Mesenchymal stem cell (in vitro differentiated cells and primary cell): ENCODE results near the gene PLCB3.

ENCODE experiments used
- DNase-seq: peaks from one replicate; pipeline ENCODE4 v3.0.0-alpha.2; 2013
- H2AFZ ChIP-seq: one replicate; pipeline ENCODE4 v1.6.1; 2013; ENCODE audit warnings: low read depth, mild to moderate bottlenecking, control low read depth, inconsistent platforms, low read length, moderate library complexity
- H2AK5ac ChIP-seq: 2 replicates; pipeline ENCODE4 v1.6.1; 2013; ENCODE audit warnings: low read length, moderate library complexity, mild to moderate bottlenecking, inconsistent platforms; ENCODE audit not compliant: severe bottlenecking
- H2BK120ac ChIP-seq: one replicate; pipeline ENCODE4 v1.6.1; 2013; ENCODE audit warnings: low read depth, mild to moderate bottlenecking, inconsistent platforms, low read length, moderate library complexity
- H2BK12ac ChIP-seq, 2 experiments: one replicate each; pipeline ENCODE4 v1.6.1; 2013; ENCODE audit warnings: inconsistent platforms in 2 of 2, low read length in 2 of 2, mild to moderate bottlenecking in 2 of 2, moderate library complexity in 2 of 2, control low read depth in 1 of 2
- H2BK15ac ChIP-seq: one replicate; pipeline ENCODE4 v1.6.1; 2013; ENCODE audit warnings: mild to moderate bottlenecking, low read depth, inconsistent platforms; ENCODE audit not compliant: poor library complexity, severe bottlenecking
- H2BK5ac ChIP-seq: 2 replicates; pipeline ENCODE4 v1.6.1; 2013; ENCODE audit warnings: low read depth, mild to moderate bottlenecking, low read length, control low read depth, inconsistent platforms; ENCODE audit not compliant: poor library complexity, severe bottlenecking
- H3K14ac ChIP-seq, 2 experiments: one replicate each; pipeline ENCODE4 v1.6.1; 2013; ENCODE audit warnings: inconsistent platforms in 2 of 2, low read length in 2 of 2, control low read depth in 1 of 2, mild to moderate bottlenecking in 1 of 2, moderate library complexity in 1 of 2
- H3K18ac ChIP-seq, 2 experiments: one replicate each; pipeline ENCODE4 v1.6.1; 2013; ENCODE audit warnings: inconsistent platforms in 2 of 2, low read length in 2 of 2, control low read depth in 1 of 2, low read depth in 1 of 2, mild to moderate bottlenecking in 1 of 2
- H3K23ac ChIP-seq, 2 experiments: one replicate each; pipeline ENCODE4 v1.6.1; 2013; ENCODE audit warnings: inconsistent platforms in 2 of 2, low read length in 2 of 2, mild to moderate bottlenecking in 2 of 2, moderate library complexity in 2 of 2, control low read depth in 1 of 2
- H3K27ac ChIP-seq: 2 replicates; pipeline ENCODE4 v1.5.1; 2013; ENCODE audit warnings: mild to moderate bottlenecking, moderate library complexity, low read length, control low read depth, inconsistent platforms; ENCODE audit not compliant: poor library complexity, severe bottlenecking
- H3K27me3 ChIP-seq, 2 experiments: 2 replicates each; pipeline versions ENCODE4 v1.6.1 to v1.7.0; 2013; ENCODE audit warnings: low read length in 2 of 2, mild to moderate bottlenecking in 2 of 2, moderate library complexity in 2 of 2, control low read depth in 1 of 2, inconsistent platforms in 1 of 2; ENCODE audit not compliant: control insufficient read depth in 1 of 2, insufficient read depth in 1 of 2
- H3K36me3 ChIP-seq, 2 experiments: 2 replicates each; pipeline versions ENCODE4 v1.6.1 to v1.7.0; 2013; ENCODE audit warnings: low read length in 2 of 2, control low read depth in 1 of 2, inconsistent platforms in 1 of 2, low read depth in 1 of 2, mild to moderate bottlenecking in 1 of 2; ENCODE audit not compliant: insufficient read depth in 2 of 2, control insufficient read depth in 1 of 2
- H3K4ac ChIP-seq, 2 experiments: one replicate each; pipeline ENCODE4 v1.6.1; 2013; ENCODE audit warnings: inconsistent platforms in 2 of 2, low read length in 2 of 2, mild to moderate bottlenecking in 2 of 2, moderate library complexity in 2 of 2, control low read depth in 1 of 2, low read depth in 1 of 2
- H3K4me1 ChIP-seq: 2 replicates; pipeline ENCODE4 v1.6.1; 2013; ENCODE audit warnings: low read depth, low read length, control low read depth; ENCODE audit not compliant: control insufficient read depth, insufficient read depth
- H3K4me2 ChIP-seq: 2 replicates; pipeline ENCODE4 v1.6.1; 2013; ENCODE audit warnings: low read length, mild to moderate bottlenecking, inconsistent platforms; ENCODE audit not compliant: poor library complexity, severe bottlenecking
- H3K4me3 ChIP-seq, 2 experiments: 2 replicates each; pipeline versions ENCODE4 v1.5.1 to v1.7.0; 2013; ENCODE audit warnings: low read length in 2 of 2, mild to moderate bottlenecking in 2 of 2, control low read depth in 1 of 2, low read depth in 1 of 2; ENCODE audit not compliant: insufficient read depth in 1 of 2
- H3K79me1 ChIP-seq: replicated peaks from 2 replicates; pipeline ENCODE4 v1.6.1; 2013; ENCODE audit warnings: mild to moderate bottlenecking, control low read depth, low read length, inconsistent platforms; ENCODE audit not compliant: poor library complexity, severe bottlenecking
- H3K9ac ChIP-seq: 2 replicates; pipeline ENCODE4 v1.7.0; 2013; ENCODE audit warnings: mild to moderate bottlenecking, low read length, moderate library complexity
- H3K9me3 ChIP-seq: 2 replicates; pipeline ENCODE4 v1.7.0; 2013; ENCODE audit warnings: mild to moderate bottlenecking, low read length; ENCODE audit not compliant: control insufficient read depth
- H4K8ac ChIP-seq: one replicate; pipeline ENCODE4 v1.6.1; 2013; ENCODE audit warnings: inconsistent platforms, mild to moderate bottlenecking, low read length, moderate library complexity
- H4K91ac ChIP-seq: one replicate; pipeline ENCODE4 v1.6.1; 2013; ENCODE audit warnings: mild to moderate bottlenecking, low read length, inconsistent platforms
- WGBS: methylation state at CpG from one replicate; pipeline ENCODE4 v1.1.7; 2013; ENCODE audit warnings: mixed read lengths; 5-methylcytosine and 5-hydroxymethylcytosine counted together

Gene PLCB3

GRCh38 chr11:64304032-64304315 is 52.6 kb downstream of the PLCB3 start:
- Histone ChIP-seq H3K23ac (no peak overlapping the region), H2BK15ac (no peak overlapping the region), H3K79me1 (peaks cover 13% of the 10 kb centered on the region), H3K14ac (peak overlapping the region in 1 of 2 experiments; percentile 92), H3K4me2 (no peak overlapping the region), H3K27me3 (peaks cover 15 to 17% of the 10 kb centered on the region in 2 experiments), H3K18ac (peak overlapping the region in 1 of 2 experiments; percentile 62), H3K9ac (peak overlapping the region; percentile 90), H4K8ac (peak overlapping the region; percentile 16), H2BK12ac (peak overlapping the region in 1 of 2 experiments; percentile 64), H3K27ac (no peak overlapping the region), H3K4me3 (peak overlapping the region in 1 of 2 experiments; percentile 80), H3K9me3 (no peaks in the 10 kb centered on the region), H4K91ac (no peak overlapping the region), H2BK120ac (no peak overlapping the region), H3K36me3 (no peaks in the 10 kb centered on the region), H3K4ac (no peak overlapping the region), H3K4me1 (peaks cover 37% of the 10 kb centered on the region), H2AFZ (no peak overlapping the region), H2BK5ac (no peak overlapping the region), H2AK5ac (peak overlapping the region; percentile 49)
- no peak for DNase-seq
- WGBS = 41% methylated on average over 4 of the region's 5 CpGs

GRCh38 chr11:64304316-64305072 is 53.2 kb downstream of the PLCB3 start:
- H4K91ac ChIP-seq = peak overlapping the region; percentile 61
- H2BK15ac ChIP-seq = peak overlapping the region; percentile 64
- H3K23ac ChIP-seq = peak overlapping the region in 1 of 2 experiments; percentile 79
- H3K4me1 ChIP-seq = peaks cover 32% of the 10 kb centered on the region
- peak overlapping the region; percentile 62 to 75 for H3K18ac ChIP-seq
- peak overlapping the region; percentile 74 for H2AFZ ChIP-seq
- H2BK5ac ChIP-seq = no peak overlapping the region
- peak overlapping the region; percentile 36 for H4K8ac ChIP-seq
- peak overlapping the region; percentile 87 for H3K4me2 ChIP-seq
- H3K4ac ChIP-seq = peak overlapping the region in 1 of 2 experiments; percentile 83
- H3K4me3 ChIP-seq = peak overlapping the region; percentile 65 to 80
- H3K14ac ChIP-seq = peak overlapping the region in 1 of 2 experiments; percentile 92
- no peaks in the 10 kb centered on the region for H3K9me3 ChIP-seq
- 1% methylated on average over 46 of the region's 46 CpGs for WGBS
- peak overlapping the region; percentile 90 for H3K9ac ChIP-seq
- peak overlapping the region; percentile 39 for H2BK120ac ChIP-seq
- H2AK5ac ChIP-seq = no peak overlapping the region
- peaks cover 14 to 15% of the 10 kb centered on the region in 2 experiments for H3K27me3 ChIP-seq
- H3K79me1 ChIP-seq = peaks cover 13% of the 10 kb centered on the region
- H2BK12ac ChIP-seq = peak overlapping the region; percentile 41 to 61
- peak; percentile 92 for DNase-seq
- H3K36me3 ChIP-seq = no peaks in the 10 kb centered on the region
- peak overlapping the region; percentile 76 for H3K27ac ChIP-seq

GRCh38 chr11:64305075-64305690 is 53.9 kb downstream of the PLCB3 start, which contains the start of gene ESRRA:
Gene ESRRA (plus strand): TSS chr11:64305524. CDS start chr11:64307180, 1,656 bp downstream.
- WGBS = under 1% methylated on average over 66 of the region's 81 CpGs
- peak within 1 kb of the TSS; percentile 74 for H2AFZ ChIP-seq
- H3K36me3 ChIP-seq = no peaks in the 10 kb centered on the region

More at GRCh38 chr11:64305075-64305690, 53.9 kb downstream of the PLCB3 start, which contains the start of gene ESRRA:
- H3K4me2 ChIP-seq = peak within 1 kb of the TSS; percentile 99
- peak within 1 kb of the TSS; percentile 87 for H4K91ac ChIP-seq
- H3K23ac ChIP-seq = peak within 1 kb of the TSS in 1 of 2 experiments; percentile 79
- H2BK120ac ChIP-seq = peak within 1 kb of the TSS; percentile 64
- H2BK5ac ChIP-seq = no peak within 1 kb of the TSS
- H3K9me3 ChIP-seq = no peaks in the 10 kb centered on the region
- peak within 1 kb of the TSS in 1 of 2 experiments; percentile 96 for H3K14ac ChIP-seq
- H3K4ac ChIP-seq = peak within 1 kb of the TSS; percentile 39 to 83
- H2AK5ac ChIP-seq = peak within 1 kb of the TSS; percentile 27
- peak; percentile 97 for DNase-seq
- peaks cover 13% of the 10 kb centered on the region for H3K79me1 ChIP-seq
- H3K4me3 ChIP-seq = peak within 1 kb of the TSS; percentile 80 to 83
- H2BK15ac ChIP-seq = peak within 1 kb of the TSS; percentile 77
- H3K4me1 ChIP-seq = peaks cover 25% of the 10 kb centered on the region
- H3K27me3 ChIP-seq = peaks cover 7 to 8% of the 10 kb centered on the region in 2 experiments
- peak within 1 kb of the TSS; percentile 93 for H4K8ac ChIP-seq
- H3K27ac ChIP-seq = peak within 1 kb of the TSS; percentile 76
- H3K18ac ChIP-seq = peak within 1 kb of the TSS; percentile 81 to 85
- H2BK12ac ChIP-seq = peak within 1 kb of the TSS; percentile 41 to 61
- H3K9ac ChIP-seq = peak within 1 kb of the TSS; percentile 90
